Measurements from ENCODE around the gene CFAP77.

Gene CFAP77

GRCh38 chr9:132415181-132415580, 5.2 kb downstream of the CFAP77 start:
- Mint-ChIP-seq H3K36me3 (ENCODE audit: low read depth) (no peaks in the 10 kb centered on the region), H3K27ac (no peak overlapping the region), H3K4me1 (ENCODE audit: low read depth) (peaks cover 14% of the 10 kb centered on the region), H3K4me3 (no peak overlapping the region), H3K9me3 (no peaks in the 10 kb centered on the region), H3K27me3 (peaks cover 88% of the 10 kb centered on the region)
- intact Hi-C loops (cut with micrococcal nuclease), result no loop called here

GRCh38 chr9:132418726-132419363, 8.8 kb downstream of the CFAP77 start:
- no peaks in the 10 kb centered on the region for H3K9me3 Mint-ChIP-seq
- H3K27me3 Mint-ChIP-seq, result peaks cover 71% of the 10 kb centered on the region
- H3K4me1 Mint-ChIP-seq (ENCODE audit: low read depth), result peaks cover 4% of the 10 kb centered on the region
- H3K4me3 Mint-ChIP-seq, result no peak overlapping the region
- no peak overlapping the region for H3K27ac Mint-ChIP-seq
- H3K36me3 Mint-ChIP-seq (ENCODE audit: low read depth), result no peaks in the 10 kb centered on the region
- intact Hi-C loops (cut with micrococcal nuclease), result no loop called here

GRCh38 chr9:132422574-132422973, 12.6 kb downstream of the CFAP77 start:
- Mint-ChIP-seq H3K27me3 (peaks cover 68% of the 10 kb centered on the region), H3K4me3 (no peak overlapping the region), H3K27ac (no peak overlapping the region), H3K4me1 (ENCODE audit: low read depth) (no peaks in the 10 kb centered on the region), H3K9me3 (no peaks in the 10 kb centered on the region), H3K36me3 (ENCODE audit: low read depth) (no peaks in the 10 kb centered on the region)
- intact Hi-C loops (cut with micrococcal nuclease), result no loop called here

GRCh38 chr9:132423503-132423902, 13.5 kb downstream of the CFAP77 start:
- no peaks in the 10 kb centered on the region for H3K9me3 Mint-ChIP-seq
- H3K27ac Mint-ChIP-seq, result no peak overlapping the region
- no peak overlapping the region for H3K4me3 Mint-ChIP-seq
- H3K36me3 Mint-ChIP-seq (ENCODE audit: low read depth), result no peaks in the 10 kb centered on the region
- no peaks in the 10 kb centered on the region for H3K4me1 Mint-ChIP-seq (ENCODE audit: low read depth)
- peaks cover 63% of the 10 kb centered on the region for H3K27me3 Mint-ChIP-seq
- intact Hi-C loops (cut with micrococcal nuclease), result no loop called here

- no peaks in the 10 kb centered on the region for H3K9me3 Mint-ChIP-seq
- no peak overlapping the region for H3K4me3 Mint-ChIP-seq
- H3K27me3 Mint-ChIP-seq, result peaks cover 57% of the 10 kb centered on the region
- intact Hi-C loops (cut with micrococcal nuclease), result no loop called here
- no peak overlapping the region for H3K27ac Mint-ChIP-seq
- no peaks in the 10 kb centered on the region for H3K36me3 Mint-ChIP-seq (ENCODE audit: low read depth)
- H3K4me1 Mint-ChIP-seq (ENCODE audit: low read depth), result no peaks in the 10 kb centered on the region
Observed at GRCh38 chr9:132424857-132425674, 15.1 kb downstream of the CFAP77 start.

- no peaks in the 10 kb centered on the region for H3K4me1 Mint-ChIP-seq (ENCODE audit: low read depth)
- H3K27me3 Mint-ChIP-seq, result peaks cover 63% of the 10 kb centered on the region
- intact Hi-C loops (cut with micrococcal nuclease), result no loop called here
- no peaks in the 10 kb centered on the region for H3K9me3 Mint-ChIP-seq
- no peak overlapping the region for H3K4me3 Mint-ChIP-seq
- no peak overlapping the region for H3K27ac Mint-ChIP-seq
- no peaks in the 10 kb centered on the region for H3K36me3 Mint-ChIP-seq (ENCODE audit: low read depth)
Observed at GRCh38 chr9:132425675-132426062, 15.7 kb downstream of the CFAP77 start.

- Mint-ChIP-seq H3K4me1 (ENCODE audit: low read depth) (no peaks in the 10 kb centered on the region), H3K27ac (no peak overlapping the region), H3K27me3 (peaks cover 66% of the 10 kb centered on the region), H3K9me3 (no peaks in the 10 kb centered on the region), H3K36me3 (ENCODE audit: low read depth) (no peaks in the 10 kb centered on the region), H3K4me3 (no peak overlapping the region)
- intact Hi-C loops (cut with micrococcal nuclease), result no loop called here
Observed at GRCh38 chr9:132426639-132427414, 16.8 kb downstream of the CFAP77 start.

GRCh38 chr9:132430998-132431397, 21.0 kb downstream of the CFAP77 start:
- Mint-ChIP-seq H3K9me3 (no peaks in the 10 kb centered on the region), H3K27ac (no peak overlapping the region), H3K4me1 (ENCODE audit: low read depth) (no peaks in the 10 kb centered on the region), H3K27me3 (peaks cover 49% of the 10 kb centered on the region), H3K4me3 (no peak overlapping the region), H3K36me3 (ENCODE audit: low read depth) (no peaks in the 10 kb centered on the region)
- intact Hi-C loops (cut with micrococcal nuclease), result no loop called here

- Mint-ChIP-seq H3K27ac (no peak overlapping the region), H3K9me3 (no peaks in the 10 kb centered on the region), H3K36me3 (ENCODE audit: low read depth) (no peaks in the 10 kb centered on the region), H3K4me1 (ENCODE audit: low read depth) (no peaks in the 10 kb centered on the region), H3K27me3 (peaks cover 38% of the 10 kb centered on the region), H3K4me3 (no peak overlapping the region)
- intact Hi-C loops (cut with micrococcal nuclease), result no loop called here
Observed at GRCh38 chr9:132434881-132435280, 24.9 kb downstream of the CFAP77 start.

GRCh38 chr9:132439153-132439552, 29.1 kb downstream of the CFAP77 start:
- intact Hi-C loops (cut with micrococcal nuclease), result no loop called here
- Mint-ChIP-seq H3K27ac (no peak overlapping the region), H3K4me3 (no peak overlapping the region), H3K9me3 (no peaks in the 10 kb centered on the region), H3K27me3 (peaks cover 33% of the 10 kb centered on the region), H3K36me3 (ENCODE audit: low read depth) (no peaks in the 10 kb centered on the region), H3K4me1 (ENCODE audit: low read depth) (no peaks in the 10 kb centered on the region)

GRCh38 chr9:132440735-132441134, 30.7 kb downstream of the CFAP77 start:
- no peaks in the 10 kb centered on the region for H3K36me3 Mint-ChIP-seq (ENCODE audit: low read depth)
- intact Hi-C loops (cut with micrococcal nuclease), result no loop called here
- H3K27me3 Mint-ChIP-seq, result peaks cover 36% of the 10 kb centered on the region

GRCh38 chr9:132441404-132441803, 31.4 kb downstream of the CFAP77 start:
- H3K36me3 Mint-ChIP-seq (ENCODE audit: low read depth), result no peaks in the 10 kb centered on the region
- no peaks in the 10 kb centered on the region for H3K4me1 Mint-ChIP-seq (ENCODE audit: low read depth)
- no peak overlapping the region for H3K4me3 Mint-ChIP-seq
- H3K27ac Mint-ChIP-seq, result no peak overlapping the region
- intact Hi-C loops (cut with micrococcal nuclease), result no loop called here
- no peaks in the 10 kb centered on the region for H3K9me3 Mint-ChIP-seq
- peaks cover 34% of the 10 kb centered on the region for H3K27me3 Mint-ChIP-seq

More at GRCh38 chr9:132440735-132441134, 30.7 kb downstream of the CFAP77 start:
- Mint-ChIP-seq H3K27ac (no peak overlapping the region), H3K4me1 (ENCODE audit: low read depth) (no peaks in the 10 kb centered on the region), H3K9me3 (no peaks in the 10 kb centered on the region), H3K4me3 (no peak overlapping the region)

GRCh38 chr9:132443951-132444607, 34.1 kb downstream of the CFAP77 start:
- no peak overlapping the region for H3K27ac Mint-ChIP-seq
- H3K27me3 Mint-ChIP-seq, result peaks cover 31% of the 10 kb centered on the region

GRCh38 chr9:132446887-132447286, 36.9 kb downstream of the CFAP77 start:
- intact Hi-C loops (cut with micrococcal nuclease), result no loop called here
- no peaks in the 10 kb centered on the region for H3K9me3 Mint-ChIP-seq
- H3K27ac Mint-ChIP-seq, result no peak overlapping the region
- no peaks in the 10 kb centered on the region for H3K36me3 Mint-ChIP-seq (ENCODE audit: low read depth)
- H3K27me3 Mint-ChIP-seq, result peaks cover 14% of the 10 kb centered on the region
- no peak overlapping the region for H3K4me3 Mint-ChIP-seq
- no peaks in the 10 kb centered on the region for H3K4me1 Mint-ChIP-seq (ENCODE audit: low read depth)

More at GRCh38 chr9:132443951-132444607, 34.1 kb downstream of the CFAP77 start:
- H3K4me1 Mint-ChIP-seq (ENCODE audit: low read depth), result no peaks in the 10 kb centered on the region
- intact Hi-C loops (cut with micrococcal nuclease), result no loop called here
- H3K9me3 Mint-ChIP-seq, result no peaks in the 10 kb centered on the region
- no peaks in the 10 kb centered on the region for H3K36me3 Mint-ChIP-seq (ENCODE audit: low read depth)
- no peak overlapping the region for H3K4me3 Mint-ChIP-seq
